SH-SY5Y (cell line): Measurements from ENCODE around the gene RSPO4.

Experiments
- GATA2 ChIP-seq: IDR thresholded peaks from 2 replicates; pipeline ENCODE4 v1.6.1; 2011; ENCODE audit warnings: mild to moderate bottlenecking, low read depth, low read length
- GATA3 ChIP-seq: IDR thresholded peaks from 2 replicates; pipeline ENCODE4 v1.6.1; 2011; ENCODE audit warnings: low read depth, mild to moderate bottlenecking, low read length, moderate library complexity

DNA sequence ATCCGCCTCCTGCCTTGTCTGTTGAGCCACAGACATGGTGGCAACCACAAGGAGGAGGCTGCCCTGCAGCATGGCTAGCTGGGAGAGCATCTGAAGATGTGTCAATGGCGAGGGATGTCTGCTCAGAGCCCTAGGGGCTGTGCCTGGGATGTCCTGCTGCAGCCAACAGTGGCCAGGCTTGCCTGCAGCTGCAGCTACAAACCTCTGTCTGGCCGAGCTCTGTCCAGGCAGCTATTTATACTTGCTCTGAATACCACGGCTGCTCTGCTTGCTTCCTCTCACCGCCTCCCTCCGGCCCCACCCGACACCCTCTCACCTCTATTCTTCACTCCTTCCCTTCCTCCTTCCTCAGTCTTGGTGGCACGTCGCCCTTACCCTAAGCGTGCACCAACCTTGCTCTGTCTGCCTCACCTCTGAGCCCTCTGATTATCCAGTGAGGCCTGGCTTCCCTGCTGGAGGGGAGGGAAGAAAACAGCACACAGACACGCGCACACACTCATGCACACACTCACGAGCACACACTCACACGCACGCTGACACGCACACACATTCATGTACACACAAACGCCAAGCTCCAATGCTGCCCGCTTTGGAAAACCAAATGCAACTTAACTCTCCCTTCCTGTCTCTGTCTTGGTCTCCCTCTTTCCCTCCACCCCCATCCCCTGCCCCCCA is 85.8 kb downstream of the RSPO4 start, which contains the start of gene ANGPT4:
- TF ChIP-seq GATA3 (no peak), GATA2 (no peak)
